HG03460 (cell line): Measurements from ENCODE around the gene SUN3.
"Not testable (repeated sequence)": the region's sequence is repeated elsewhere in the genome, so short reads cannot be mapped to it uniquely, and the experiment has no call there.

ENCODE experiments used
- ATAC-seq: cut with Tn5 transposase; IDR thresholded peaks from one replicate; pipeline ENCODE4 v1.9.1; 2021; ENCODE audit not compliant: unreplicated experiment

Gene SUN3

DNA sequence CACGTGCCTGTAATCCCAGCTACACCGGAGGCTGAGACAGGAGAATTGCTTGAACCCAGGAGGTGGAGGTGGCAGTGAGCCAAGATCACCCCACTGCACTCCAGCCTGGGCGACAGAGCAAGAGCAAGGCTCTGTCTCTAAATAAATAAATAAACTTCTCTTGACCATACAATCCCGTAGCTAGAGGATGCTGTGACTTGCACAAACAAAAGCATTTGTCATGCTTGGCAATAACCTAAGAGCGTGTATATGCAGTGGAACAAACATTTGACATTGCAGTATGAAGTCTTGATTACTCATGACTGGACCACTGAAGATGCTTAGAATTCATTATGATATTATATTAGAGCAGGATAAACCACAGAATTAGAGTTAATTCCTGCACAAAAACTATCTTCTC, 5.0 kb upstream of the SUN3 start:
- ATAC-seq: no peak

DNA sequence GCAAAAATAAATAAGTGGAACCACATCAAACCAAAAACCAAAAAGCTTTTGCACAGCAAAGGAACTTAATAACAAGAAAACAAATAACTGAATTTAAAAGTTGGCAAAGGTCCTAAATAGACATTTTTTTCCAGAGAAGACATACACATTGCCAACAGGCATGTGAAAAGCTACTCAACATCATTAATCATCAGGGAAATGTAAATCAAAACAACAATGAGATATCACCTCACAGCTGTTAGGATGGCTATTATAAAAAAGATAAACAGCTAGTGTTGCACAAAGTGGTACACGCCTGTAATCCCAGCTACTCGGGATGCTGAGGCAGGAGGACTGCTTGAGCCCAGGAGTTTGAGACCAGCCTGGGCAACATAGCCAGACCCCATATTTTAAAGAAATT, 2.2 kb upstream of the SUN3 start:
- ATAC-seq: no peak

DNA sequence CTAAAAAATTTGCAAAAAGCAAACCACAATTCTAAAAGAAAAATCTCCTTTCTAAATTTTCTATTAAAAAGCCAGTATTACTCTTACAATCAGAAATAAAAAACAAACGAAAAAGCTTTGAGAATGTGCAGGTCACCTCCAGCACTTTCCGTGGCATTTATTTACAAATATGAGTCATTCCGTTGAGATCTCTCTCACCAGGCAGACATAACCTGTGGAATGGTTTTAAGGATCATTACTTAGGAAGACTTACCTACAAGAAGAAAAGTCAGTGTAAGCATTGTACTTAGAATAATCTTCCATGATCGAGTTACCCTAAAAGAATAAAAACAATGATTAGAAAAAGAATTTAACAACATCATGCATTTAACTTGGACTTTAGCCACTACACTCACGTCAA, 3.3 kb downstream of the SUN3 start:
- ATAC-seq: no peak

DNA sequence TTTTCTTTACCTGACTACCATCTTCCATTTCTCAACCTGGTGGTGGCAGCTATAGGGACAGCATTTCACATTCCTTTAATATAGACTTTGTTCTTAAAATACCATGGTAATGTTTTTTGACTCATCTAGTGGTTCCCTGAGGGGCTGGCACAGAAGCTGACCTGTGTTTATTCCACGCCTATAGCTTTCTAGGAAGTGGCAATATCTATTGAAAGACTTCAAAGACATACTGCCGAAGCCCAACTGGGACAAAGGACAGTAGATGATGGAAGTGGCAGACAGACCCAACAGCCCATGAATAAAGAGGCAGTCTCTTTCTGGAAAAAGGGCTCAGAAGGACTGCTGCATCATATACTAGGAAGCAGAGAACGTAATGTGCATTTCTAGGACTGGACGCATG, 11.2 kb downstream of the SUN3 start:
- no peak for ATAC-seq

DNA sequence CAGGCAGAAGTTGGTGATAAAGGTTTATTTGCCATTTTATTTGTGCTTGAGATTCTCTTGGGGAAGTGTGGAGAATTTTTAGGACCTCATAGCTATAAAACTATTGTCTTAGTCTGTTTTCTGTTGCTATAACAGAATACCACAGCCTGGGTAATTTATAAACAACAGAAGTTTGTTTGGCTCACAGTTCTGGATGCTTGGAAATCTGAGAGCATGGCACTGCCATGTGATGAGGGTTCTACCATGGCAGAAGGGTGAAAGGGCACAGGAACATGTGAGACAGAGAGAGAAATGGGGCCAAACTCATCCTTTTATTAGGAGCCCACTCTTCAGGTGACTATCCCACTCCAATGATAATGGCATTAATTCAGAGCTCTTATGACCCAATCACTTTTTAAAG, 12.3 kb downstream of the SUN3 start:
- no peak for ATAC-seq

DNA sequence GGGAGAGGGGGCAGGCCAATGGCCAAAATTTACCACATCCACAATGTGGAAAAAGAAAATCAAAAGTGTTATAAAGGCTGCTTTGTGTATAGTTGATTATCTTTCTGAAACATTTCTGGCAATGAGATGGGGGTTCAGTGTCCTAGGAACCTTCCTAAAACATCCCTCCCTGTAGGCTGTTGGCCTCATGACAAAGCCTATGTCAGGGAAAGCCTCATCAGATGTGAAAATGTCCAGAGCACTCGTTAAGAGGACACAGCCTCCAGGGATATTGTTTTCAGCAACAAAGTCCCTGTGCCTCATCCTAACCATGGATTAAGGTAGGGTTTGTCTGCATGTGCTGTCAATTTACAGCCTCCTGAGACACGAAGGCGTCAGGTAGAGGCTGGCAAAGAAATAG, 17.0 kb downstream of the SUN3 start:
- ATAC-seq: no peak

DNA sequence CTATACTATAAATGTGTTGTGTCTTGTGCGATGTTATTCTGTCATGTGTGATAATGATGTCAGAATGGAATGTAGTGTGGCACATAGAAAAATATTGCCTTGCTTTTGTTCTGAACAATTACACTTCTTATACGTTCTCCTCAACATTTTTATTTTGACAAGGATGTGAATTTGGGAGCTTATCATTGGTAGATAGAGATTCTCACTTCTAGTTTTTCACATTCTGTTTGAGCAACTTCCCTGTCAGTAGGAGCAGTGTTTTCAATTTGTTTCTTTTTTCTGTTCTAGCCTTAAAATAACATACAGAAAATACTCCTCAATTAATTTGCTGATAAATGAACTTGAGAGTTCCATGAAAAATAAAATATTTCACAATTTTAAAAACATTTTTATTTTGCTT, 17.6 kb downstream of the SUN3 start:
- no peak for ATAC-seq

DNA sequence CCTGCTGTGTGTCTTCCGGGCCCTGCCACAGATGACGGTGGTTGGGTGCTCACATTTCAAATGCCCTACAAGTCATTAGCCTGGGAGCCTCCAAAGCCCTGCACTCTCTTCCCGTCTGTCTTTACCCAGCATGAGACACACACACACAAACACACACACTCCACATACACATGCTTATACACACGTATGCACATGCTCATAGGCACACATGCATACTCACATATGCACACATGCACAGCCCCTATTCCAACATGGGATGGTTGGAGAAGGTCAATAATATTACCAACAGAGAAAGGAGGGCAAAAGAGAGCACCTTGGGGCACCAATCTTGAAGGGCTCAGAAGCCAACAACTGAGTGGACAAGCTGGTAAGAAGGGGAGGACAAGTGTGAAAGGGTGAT, 19.0 kb downstream of the SUN3 start:
- no peak for ATAC-seq

DNA sequence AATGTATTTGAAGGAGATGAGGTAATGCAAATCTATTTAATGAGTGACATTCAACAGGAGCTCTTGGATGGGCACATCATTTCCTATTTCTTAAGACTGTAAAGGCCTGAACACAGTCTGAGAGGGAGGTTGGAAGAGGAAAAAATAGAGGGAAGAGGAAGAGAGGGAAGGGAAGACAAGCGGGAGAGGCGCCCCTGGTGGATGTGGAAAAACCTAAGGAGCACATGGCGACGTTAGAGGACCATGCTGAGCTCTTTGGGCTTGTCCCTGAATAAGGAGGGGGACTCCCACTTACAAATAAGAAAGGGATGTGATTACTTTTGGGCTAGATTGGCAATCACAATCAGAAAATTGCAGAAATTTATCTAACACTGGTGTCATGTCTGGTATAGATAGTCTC, 19.6 kb downstream of the SUN3 start:
- ATAC-seq: no peak

DNA sequence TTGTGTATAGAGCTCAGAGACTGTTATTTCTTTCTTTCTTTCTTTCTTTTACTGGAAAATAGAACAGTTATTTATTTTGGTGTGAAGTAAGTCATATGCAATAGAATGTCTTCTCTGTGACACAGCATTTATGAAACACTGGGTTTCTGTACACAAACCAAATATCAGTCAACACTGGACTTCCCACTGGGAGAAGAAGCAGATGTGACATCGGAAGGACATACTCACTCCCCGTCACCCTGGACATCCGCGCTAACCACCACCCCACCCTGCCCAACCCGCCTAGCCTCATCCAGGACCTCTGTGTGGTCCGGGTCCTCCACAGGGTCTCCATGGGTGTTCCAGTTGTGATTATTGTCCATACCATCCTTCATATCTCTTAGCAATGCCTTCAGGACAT, 22.0 kb downstream of the SUN3 start:
- no peak for ATAC-seq

DNA sequence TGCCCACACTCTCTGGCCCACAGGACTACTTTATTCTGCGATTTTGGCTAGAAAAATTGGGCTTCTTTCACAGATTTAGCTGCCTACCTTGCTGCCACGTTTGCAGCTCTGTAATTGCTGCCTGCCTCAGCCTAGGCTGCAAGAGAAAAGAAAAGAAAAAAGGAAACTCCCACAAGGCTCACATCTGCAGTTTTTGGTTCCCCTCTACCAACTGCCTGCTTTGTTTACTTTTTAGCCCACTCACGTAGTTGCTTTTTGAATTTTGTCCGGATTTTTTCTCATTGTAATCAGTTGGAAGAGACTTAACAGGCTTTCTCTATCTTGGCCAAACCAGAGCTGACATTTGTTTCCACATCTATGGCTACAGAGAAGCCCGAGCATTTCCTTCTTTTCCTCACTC, 24.3 kb downstream of the SUN3 start:
- no peak for ATAC-seq

DNA sequence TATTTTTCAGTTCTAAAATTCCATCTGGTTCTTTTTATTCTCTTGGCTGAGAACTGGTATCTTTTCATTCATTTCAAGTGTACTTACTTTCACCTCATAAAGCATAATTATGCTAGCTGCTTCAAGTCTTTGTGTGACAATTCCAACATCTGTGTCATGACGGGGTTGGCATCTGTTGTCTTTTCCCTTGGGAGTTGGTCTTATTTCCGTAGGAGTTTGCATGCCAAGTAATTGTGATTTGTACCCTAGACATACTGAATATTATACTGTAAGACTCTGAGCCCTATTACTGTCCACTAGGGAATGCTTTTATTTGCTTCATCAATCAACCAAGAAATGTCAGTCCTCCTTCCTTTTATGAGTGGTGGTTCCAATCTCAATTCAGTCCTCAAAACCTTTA, 24.9 kb downstream of the SUN3 start:
- no peak for ATAC-seq

DNA sequence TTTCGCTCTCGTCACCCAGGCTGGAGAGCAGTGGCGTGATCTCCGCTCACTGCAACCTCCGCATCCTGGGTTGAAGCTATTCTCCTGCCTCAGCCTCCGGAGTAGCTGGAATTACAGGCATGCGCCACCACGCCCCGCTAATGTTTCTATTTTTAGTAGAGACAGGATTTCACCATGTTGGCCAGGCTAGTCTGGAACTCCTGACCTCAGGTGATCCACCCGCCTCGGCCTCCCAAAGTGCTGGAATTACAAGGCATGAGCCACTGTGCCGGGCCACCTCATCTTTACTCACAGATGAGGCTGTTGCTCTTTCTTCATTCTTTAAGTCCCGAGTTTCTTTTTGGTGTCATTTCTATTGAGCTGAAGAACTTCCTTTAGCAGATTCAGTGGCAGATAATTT, 28.7 kb downstream of the SUN3 start:
- ATAC-seq: not testable (repeated sequence)

DNA sequence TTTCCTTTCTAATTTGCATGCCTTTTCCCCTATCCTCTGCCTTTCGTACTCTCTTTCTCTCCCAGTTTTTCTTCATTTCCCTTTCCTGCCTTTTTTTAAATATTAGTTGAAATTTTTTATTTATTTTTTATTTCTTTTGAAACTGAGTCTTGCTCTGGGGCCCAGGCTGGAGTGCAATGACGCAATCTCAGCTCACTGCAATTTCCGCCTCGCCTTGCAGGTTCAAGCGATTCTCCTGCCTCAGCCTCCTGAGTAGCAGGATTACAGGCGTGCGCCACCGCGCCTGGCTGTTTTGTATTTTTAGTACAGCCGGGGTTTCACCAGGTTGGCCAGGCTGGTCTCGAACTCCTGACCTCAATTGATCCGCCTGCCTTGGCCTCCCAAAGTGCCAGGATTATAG, 29.5 kb downstream of the SUN3 start:
- ATAC-seq: no peak

DNA sequence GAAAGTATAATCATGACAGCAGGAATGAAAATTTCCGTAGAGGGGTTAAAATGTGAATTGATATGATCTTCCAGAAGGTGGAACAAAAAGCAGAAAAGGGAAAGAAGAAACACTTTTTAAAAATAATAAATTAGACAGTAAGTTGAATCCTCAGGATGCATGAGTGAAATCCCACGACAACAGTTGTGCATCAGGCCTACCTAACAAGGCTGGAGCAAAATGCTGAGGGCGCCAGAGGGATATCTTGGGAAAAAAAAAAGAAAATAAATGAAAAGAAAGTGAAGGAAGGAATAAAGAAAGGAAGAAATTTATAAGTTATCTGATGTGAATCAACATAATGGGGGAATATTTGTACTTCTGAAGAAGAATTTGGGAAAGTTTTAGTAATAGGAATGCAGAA, 36.5 kb downstream of the SUN3 start:
- no peak for ATAC-seq

DNA sequence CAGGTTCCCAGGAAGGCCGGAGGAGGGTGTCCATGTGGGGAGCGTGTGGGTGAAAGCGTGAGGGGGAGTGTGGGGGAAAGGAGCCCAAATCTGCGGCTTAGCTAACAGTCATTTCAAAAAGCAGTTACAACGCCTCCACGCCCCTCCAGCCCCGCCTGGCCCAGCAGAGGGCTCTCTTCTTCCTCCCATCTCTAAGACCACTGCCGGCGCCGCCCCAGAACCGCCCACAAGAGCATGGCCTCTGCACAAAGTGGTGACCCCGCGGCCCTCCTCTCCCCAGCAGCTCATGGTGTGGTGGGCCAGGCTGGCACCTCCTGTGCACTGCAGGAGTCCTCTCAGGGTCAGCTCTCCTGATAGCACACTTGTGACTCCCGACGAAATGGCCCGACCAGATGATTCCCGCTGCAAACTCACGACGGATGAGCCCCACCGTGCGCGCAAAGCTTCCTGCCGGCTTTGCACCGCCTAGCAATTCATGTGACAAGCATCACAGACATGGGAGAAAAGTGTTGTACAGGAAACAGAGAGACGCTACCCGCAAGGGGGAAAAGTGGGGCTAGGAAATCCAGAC, 37.1 kb downstream of the SUN3 start:
- peak; percentile 100 for ATAC-seq

DNA sequence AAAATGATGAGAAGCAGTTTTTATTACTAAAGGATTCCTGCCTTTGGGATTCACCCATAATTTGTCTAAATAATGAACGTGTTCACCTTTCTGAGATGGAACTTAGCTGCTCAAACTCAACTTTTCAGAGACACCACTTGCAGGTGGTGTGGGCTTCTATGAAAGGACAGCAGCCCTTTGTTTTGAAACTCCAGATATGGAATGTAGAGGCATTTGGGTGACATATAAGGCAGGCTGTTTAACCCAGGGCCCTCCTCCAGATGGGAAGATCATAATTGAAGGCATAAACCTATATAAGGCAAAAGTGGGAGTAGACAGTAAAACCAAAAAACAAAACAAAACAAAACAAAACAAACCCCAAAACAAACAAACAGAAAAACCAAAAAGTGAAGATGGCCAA, 37.6 kb downstream of the SUN3 start:
- no peak for ATAC-seq

DNA sequence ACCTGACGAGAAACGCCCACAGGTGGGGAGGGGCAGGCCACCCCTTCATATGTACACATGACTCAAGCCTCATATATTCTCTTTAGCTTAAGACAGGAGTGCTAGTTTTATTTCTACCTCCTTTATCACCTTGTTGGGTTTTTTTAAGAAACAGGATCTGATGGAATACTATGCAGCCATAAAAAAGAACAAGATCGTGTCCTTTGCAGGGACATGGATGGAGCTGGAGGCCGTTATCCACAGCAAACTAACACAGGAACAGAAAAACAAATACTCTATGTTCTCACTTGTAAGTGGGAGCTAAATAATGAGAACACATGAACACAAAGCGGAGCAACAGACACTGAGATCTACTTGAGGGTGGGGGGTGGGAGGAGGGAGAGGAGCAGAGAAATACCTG, 38.3 kb downstream of the SUN3 start:
- ATAC-seq: no peak

DNA sequence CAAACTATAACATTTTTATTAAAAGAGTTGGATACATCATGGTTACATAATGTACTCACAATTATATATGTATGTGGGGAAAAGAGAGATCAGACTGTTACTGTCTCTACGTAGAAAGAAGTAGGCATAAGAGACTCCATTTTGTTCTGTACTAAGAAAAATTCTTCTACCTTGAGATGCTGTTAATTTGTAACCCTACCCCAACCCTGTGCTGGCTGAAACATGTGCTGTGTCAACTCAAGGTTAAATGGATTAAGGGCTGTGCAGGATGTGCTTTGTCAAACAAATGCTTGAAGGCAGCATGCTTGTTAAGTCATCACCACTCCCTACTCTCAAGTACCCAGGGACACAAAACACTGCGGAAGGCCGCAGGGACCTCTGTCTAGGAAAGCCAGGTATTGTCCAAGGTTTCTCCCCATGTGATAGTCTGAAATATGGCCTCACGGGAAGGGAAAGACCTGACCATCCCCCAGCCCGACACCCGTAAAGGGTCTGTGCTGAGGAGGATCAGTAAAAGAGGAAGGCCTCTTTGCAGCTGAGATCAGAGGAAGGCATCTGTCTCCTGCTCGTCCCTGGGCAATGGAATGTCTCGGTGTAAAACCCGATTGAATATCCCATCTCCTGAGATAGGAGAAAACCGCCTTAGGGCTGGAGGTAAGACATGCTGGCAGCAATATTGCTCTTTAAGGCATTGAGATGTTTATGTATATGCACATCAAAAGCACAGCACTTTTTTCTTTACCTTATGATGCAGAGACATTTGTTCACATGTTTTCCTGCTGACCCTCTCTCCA, 39.1 kb downstream of the SUN3 start:
- not testable (repeated sequence) for ATAC-seq

DNA sequence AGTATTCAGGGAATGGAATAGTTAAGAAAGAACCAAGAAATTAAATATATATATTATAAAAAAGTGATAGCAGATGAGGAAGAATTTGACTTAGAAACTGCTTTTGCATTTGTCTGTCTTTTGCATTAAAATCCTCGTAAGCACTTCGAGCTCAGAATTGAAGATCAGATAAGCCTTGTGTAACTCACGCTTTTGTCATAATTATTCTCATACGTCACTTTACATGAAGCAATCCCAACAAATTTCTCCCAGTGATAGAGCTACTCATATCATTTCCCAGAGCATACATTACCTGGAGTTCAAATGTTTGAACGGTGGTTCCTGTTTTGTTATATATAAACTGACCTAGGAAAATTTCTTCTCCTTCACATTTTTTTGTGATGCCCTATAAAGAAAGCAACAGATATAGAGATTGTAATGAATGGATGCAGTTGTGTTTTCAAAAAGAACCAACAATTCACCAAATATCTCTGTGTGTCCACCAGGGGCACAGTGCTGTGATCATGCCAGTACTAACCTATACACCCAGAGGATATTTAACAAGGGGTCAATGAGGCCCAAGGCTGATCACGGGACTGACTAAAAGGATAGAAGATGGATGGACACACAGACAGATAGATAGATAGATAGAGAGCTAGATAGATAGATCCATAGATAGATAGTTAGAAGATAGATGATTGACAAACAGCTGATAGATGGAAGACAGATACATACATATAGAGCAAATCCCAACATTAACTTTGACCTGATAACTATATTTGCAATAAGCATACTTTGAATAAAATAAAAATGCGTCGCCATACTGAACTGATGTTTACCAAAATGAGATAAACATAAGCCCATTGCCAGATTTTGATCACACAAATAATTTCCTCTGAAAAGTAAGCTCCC, 40.2 kb downstream of the SUN3 start:
- no peak for ATAC-seq

DNA sequence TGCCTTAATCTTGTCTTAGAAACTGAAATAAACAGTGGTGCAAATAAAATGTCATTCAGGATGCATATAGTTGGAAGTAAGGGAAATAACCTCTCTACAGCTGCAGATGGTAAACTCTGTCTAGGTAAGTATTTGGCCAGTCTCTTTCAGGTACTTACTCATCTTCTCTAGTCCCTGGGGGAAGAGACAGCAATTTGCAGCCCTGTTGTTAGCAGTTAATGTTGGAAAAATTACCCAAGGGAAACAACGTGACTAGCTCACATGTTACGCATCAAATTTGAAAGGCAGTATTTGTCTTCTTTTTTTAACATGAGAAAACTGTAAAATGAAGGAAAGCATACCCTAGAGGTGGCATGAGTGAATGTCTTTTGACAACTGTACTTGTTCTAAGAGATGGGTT, 46.3 kb downstream of the SUN3 start:
- ATAC-seq: no peak

DNA sequence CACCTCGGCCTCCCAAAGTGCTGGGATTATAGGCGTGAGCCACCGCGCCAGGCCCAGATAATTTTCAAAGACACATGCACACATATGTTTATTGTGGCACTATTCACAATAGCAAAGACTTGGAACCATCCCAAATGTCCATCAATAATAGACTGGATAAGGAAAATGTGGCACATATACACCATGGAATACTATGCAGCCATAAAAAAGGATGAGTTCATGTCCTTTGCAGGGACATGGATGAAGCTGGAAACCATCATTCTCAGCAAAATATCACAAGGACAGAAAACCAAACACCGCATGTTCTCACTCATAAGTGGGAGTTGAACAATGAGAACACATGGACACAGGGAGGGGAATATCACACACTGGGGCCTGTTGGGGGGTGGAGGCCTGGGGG, 48.3 kb downstream of the SUN3 start:
- not testable (repeated sequence) for ATAC-seq
